H1 (cell line): ENCODE data around the gene CPLANE2. TPM values are rescaled to one million over a fixed set of nuclear protein-coding genes. Genes with fewer than 3 reads are reported as not detected.

Experiments
- CTCF ChIA-PET: fragments of 300-600 bp; sonication (Branson Sonifier 250); formaldehyde crosslinking; loops from one replicate; lab custom pipeline; 2021; ENCODE audit not compliant: partially characterized antibody; lab: Charles Lee
- POLR2A ChIA-PET: fragments of 300-600 bp; sonication (Branson Sonifier 250); formaldehyde crosslinking; loops from one replicate; lab custom pipeline; 2021; ENCODE audit warnings: inconsistent platforms; ENCODE audit not compliant: partially characterized antibody; lab: Charles Lee
- DNase-seq, 2 experiments: peaks; one replicate each; pipeline versions ENCODE4 v3.0.0 to v3.0.0-alpha.2; 2010 to 2022; ENCODE audit warnings: low spot score in 2 of 2, low read depth in 1 of 2, mixed read lengths in 1 of 2
- FAIRE-seq: peaks from 2 replicates; lab custom pipeline; 2011; peaks lifted over from hg19 to GRCh38; lab: Jason Lieb, UNC
- H2AFZ ChIP-seq: 2 replicates; pipeline ENCODE4 v1.8.1; 2012; ENCODE audit warnings: low read length, inconsistent platforms
- H2AK5ac ChIP-seq: 2 replicates; pipeline ENCODE4 v1.6.1; 2013; ENCODE audit warnings: low read depth, low read length
- H2BK120ac ChIP-seq: replicated peaks from 2 replicates; pipeline ENCODE3; 2013; ENCODE audit warnings: low read depth, low read length, inconsistent platforms
- H2BK12ac ChIP-seq: 2 replicates; pipeline ENCODE4 v1.6.1; 2013; ENCODE audit warnings: low read depth, low read length
- H2BK15ac ChIP-seq: 2 replicates; pipeline ENCODE4 v1.6.1; 2013; ENCODE audit warnings: low read length
- H2BK20ac ChIP-seq: 2 replicates; pipeline ENCODE4 v1.6.1; 2013; ENCODE audit warnings: low read length
- H2BK5ac ChIP-seq: 2 replicates; pipeline ENCODE4 v1.6.1; 2013; ENCODE audit warnings: low read depth, low read length
- H3K14ac ChIP-seq: 2 replicates; pipeline ENCODE4 v1.6.1; 2013; ENCODE audit warnings: inconsistent platforms; ENCODE audit not compliant: insufficient read length
- H3K18ac ChIP-seq: 2 replicates; pipeline ENCODE4 v1.6.1; 2013; ENCODE audit warnings: low read length; ENCODE audit errors: extremely low read depth
- H3K23ac ChIP-seq: 2 replicates; pipeline ENCODE4 v1.6.1; 2013; ENCODE audit warnings: inconsistent platforms; ENCODE audit not compliant: insufficient read length
- H3K23me2 ChIP-seq: 2 replicates; pipeline ENCODE4 v1.6.1; 2013; ENCODE audit warnings: low read depth, low read length
- H3K27ac ChIP-seq: 2 replicates; pipeline ENCODE4 v1.6.1; 2011; ENCODE audit warnings: low read depth, low read length, inconsistent platforms
- H3K27me3 ChIP-seq, 4 experiments: replicated peaks in 1 of 4; 1 replicate in 1 of 4; 2 replicates in 3 of 4; pipeline versions ENCODE4 v1.6.1 to v1.8.1; 2011 to 2013; ENCODE audit warnings: low read length in 3 of 4, mild to moderate bottlenecking in 3 of 4, inconsistent platforms in 2 of 4, mixed read lengths in 2 of 4, moderate library complexity in 1 of 4; ENCODE audit not compliant: control insufficient read depth in 3 of 4, insufficient read depth in 3 of 4; ENCODE audit errors: extremely low read depth in 1 of 4
- H3K36me3 ChIP-seq, 4 experiments: 2 replicates each; pipeline versions ENCODE4 v1.6.1 to v1.8.1; 2011 to 2013; ENCODE audit warnings: mild to moderate bottlenecking in 4 of 4, low read length in 3 of 4, moderate library complexity in 2 of 4, control low read depth in 1 of 4, inconsistent platforms in 1 of 4; ENCODE audit not compliant: insufficient read depth in 4 of 4, control insufficient read depth in 2 of 4
- H3K4ac ChIP-seq: replicated peaks from 2 replicates; pipeline ENCODE3; 2013; ENCODE audit warnings: low read length, low read depth, mixed read lengths, inconsistent platforms; ENCODE audit not compliant: insufficient read length
- H3K4me1 ChIP-seq, 4 experiments: replicated peaks in 1 of 4; 1 replicate in 1 of 4; 2 replicates in 3 of 4; pipeline versions ENCODE4 v1.6.1 to v1.8.1; 2011 to 2013; ENCODE audit warnings: low read length in 3 of 4, inconsistent platforms in 2 of 4, mixed read lengths in 1 of 4; ENCODE audit not compliant: insufficient read depth in 4 of 4, control insufficient read depth in 3 of 4
- H3K4me2 ChIP-seq, 2 experiments: 2 replicates each; pipeline versions ENCODE4 v1.6.1 to v1.8.1; 2011 to 2013; ENCODE audit warnings: low read depth in 2 of 2, low read length in 2 of 2, control low read depth in 1 of 2, inconsistent platforms in 1 of 2, mild to moderate bottlenecking in 1 of 2; ENCODE audit not compliant: insufficient read depth in 1 of 2
- H3K4me3 ChIP-seq, 4 experiments: fragments of 200-600, 300-600 bp in 1 of 4; sonication (generic), shearing (Covaris generic), sonication (Bioruptor Twin) in 1 of 4; 2 replicates each; pipeline versions ENCODE4 v1.5.1 to v1.8.1; 2011 to 2016; ENCODE audit warnings: low read length in 4 of 4, low read depth in 3 of 4, control low read depth in 2 of 4, inconsistent platforms in 2 of 4, mild to moderate bottlenecking in 2 of 4, mixed read lengths in 1 of 4, moderate library complexity in 1 of 4; ENCODE audit not compliant: insufficient read depth in 2 of 4; ENCODE audit errors: extremely low read depth in 1 of 4
- H3K56ac ChIP-seq: replicated peaks from 2 replicates; pipeline ENCODE3; 2013; ENCODE audit warnings: low read depth, mild to moderate bottlenecking, mixed read lengths, low read length, inconsistent platforms; ENCODE audit not compliant: insufficient read length
- H3K79me1 ChIP-seq: 2 replicates; pipeline ENCODE4 v1.6.1; 2013; ENCODE audit warnings: low read depth, low read length, control low read depth
- H3K79me2 ChIP-seq, 2 experiments: 2 replicates each; pipeline versions ENCODE4 v1.6.1 to v1.8.1; 2012 to 2013; ENCODE audit warnings: low read length in 2 of 2, mild to moderate bottlenecking in 2 of 2, inconsistent platforms in 1 of 2; ENCODE audit not compliant: insufficient read depth in 2 of 2, control insufficient read depth in 1 of 2
- H3K9ac ChIP-seq, 4 experiments: replicated peaks in 1 of 4; 1 replicate in 1 of 4; 2 replicates in 3 of 4; pipeline versions ENCODE4 v1.6.1 to v1.8.1; 2011 to 2013; ENCODE audit warnings: low read depth in 3 of 4, low read length in 3 of 4, control low read depth in 2 of 4, mild to moderate bottlenecking in 2 of 4, moderate library complexity in 2 of 4, inconsistent platforms in 1 of 4; ENCODE audit errors: extremely low read depth in 1 of 4
- H3K9me3 ChIP-seq, 2 experiments: 2 replicates each; pipeline versions ENCODE4 v1.6.1 to v1.8.1; 2012 to 2013; ENCODE audit warnings: mild to moderate bottlenecking in 2 of 2, moderate library complexity in 2 of 2, control low read depth in 1 of 2, inconsistent platforms in 1 of 2, low read depth in 1 of 2, low read length in 1 of 2, mixed read lengths in 1 of 2; ENCODE audit not compliant: insufficient read depth in 2 of 2
- H4K20me1 ChIP-seq, 2 experiments: replicated peaks in 1 of 2; 2 replicates each; pipeline versions ENCODE3 to v1.8.1; 2011 to 2013; ENCODE audit warnings: inconsistent platforms in 2 of 2, low read length in 2 of 2, mild to moderate bottlenecking in 1 of 2; ENCODE audit not compliant: insufficient read depth in 2 of 2, control insufficient read depth in 1 of 2
- H4K5ac ChIP-seq: 2 replicates; pipeline ENCODE4 v1.6.1; 2013; ENCODE audit warnings: low read length, low read depth, mixed read lengths, inconsistent platforms; ENCODE audit not compliant: insufficient read length
- H4K8ac ChIP-seq: 2 replicates; pipeline ENCODE4 v1.8.0; 2013; ENCODE audit warnings: mild to moderate bottlenecking, moderate library complexity, low read length, inconsistent platforms; ENCODE audit not compliant: insufficient read depth; ENCODE audit errors: extremely low read depth
- H4K91ac ChIP-seq: replicated peaks from 2 replicates; pipeline ENCODE3; 2013; ENCODE audit warnings: low read length, mixed read lengths, inconsistent platforms; ENCODE audit not compliant: insufficient read length
- CTBP2 ChIP-seq: IDR thresholded peaks from 2 replicates; pipeline ENCODE4 v1.7.0; 2011; ENCODE audit warnings: borderline replicate concordance, mild to moderate bottlenecking, moderate library complexity, mixed read lengths, low read length; ENCODE audit not compliant: insufficient read depth, insufficient read length
- EP300 ChIP-seq, 2 experiments: IDR thresholded peaks; 1 replicate in 1 of 2; 2 replicates in 1 of 2; pipeline ENCODE4 v1.6.1; 2011 to 2012; ENCODE audit warnings: low read depth in 2 of 2, low read length in 2 of 2, mild to moderate bottlenecking in 2 of 2, borderline replicate concordance in 1 of 2, inconsistent platforms in 1 of 2, moderate library complexity in 1 of 2
- RXRA ChIP-seq: IDR thresholded peaks from 2 replicates; pipeline ENCODE4 v1.6.1; 2011; ENCODE audit warnings: low read depth, mild to moderate bottlenecking, low read length, moderate library complexity; ENCODE audit not compliant: insufficient read depth
- SAP30 ChIP-seq: fragments of 300-600 bp; sonication (generic); IDR thresholded peaks from 2 replicates; pipeline ENCODE4 v1.7.1; 2012; ENCODE audit warnings: low read length, moderate library complexity, mild to moderate bottlenecking, inconsistent platforms; ENCODE audit not compliant: insufficient read depth, insufficient replicate concordance
- WGBS, 2 experiments: shearing (Covaris generic) in 1 of 2; methylation state at CpG; one replicate each; pipeline versions ENCODE4 v1.1.6 to v1.1.7; 2013 to 2015; ENCODE audit warnings: low lambda C conversion rate in 2 of 2, mixed read lengths in 2 of 2, inconsistent platforms in 1 of 2, low coverage in 1 of 2, missing lambda C conversion rate in 1 of 2; ENCODE audit not compliant: insufficient replicate concordance in 2 of 2, insufficient coverage in 1 of 2, insufficient read length in 1 of 2; ENCODE audit errors: extremely low coverage in 1 of 2, missing lambda C conversion rate in 1 of 2; 5-methylcytosine and 5-hydroxymethylcytosine counted together
- polyA plus RNA-seq, 7 experiments: library from polyadenylated mRNA; depleted of rRNA in 3 of 7; stranded (reverse) in 5 of 7; unstranded in 2 of 7; fragments of >200 nt in 5 of 7; fragments of 200-250 nt in 2 of 7; gene quantifications; 1 replicate in 5 of 7; 2 replicates in 1 of 7; 4 replicates in 1 of 7; pipeline versions ENCODE4 v1.2.1 to v1.2.3, GENCODE V29; 2011 to 2013; ENCODE audit warnings: missing spikeins in 2 of 7, mixed read lengths in 2 of 7
- total RNA-seq: library from RNA; stranded (reverse); fragmentation: NEBNext Ultra II Directional; extraction: Animal tissue kit (Norgen Biotek cat#: 25700); gene quantifications from 2 replicates; pipeline ENCODE4 v1.2.1, GENCODE V29; 2021

Gene CPLANE2
- total and polyA plus RNA-seq, 2 of the 8 experiments (the other 6 are each of a cell fraction or from before 2014, with no cell fraction given), result 2.3 to 2.5 TPM

GRCh38 chr1:16279186-16279585 is 42.2 kb upstream of the CPLANE2 start:
- Histone ChIP-seq H2BK15ac (no peak overlapping the region), H3K23ac (no peak overlapping the region), H2BK20ac (no peak overlapping the region), H2AK5ac (no peak overlapping the region), H3K36me3 (no peaks in the 10 kb centered on the region), H3K9ac (no peak overlapping the region), H3K23me2 (no peaks in the 10 kb centered on the region), H2BK12ac (no peak overlapping the region), H4K20me1 (peaks cover 0 to 2% of the 10 kb centered on the region in 2 experiments), H3K56ac (no peak overlapping the region), H3K9me3 (no peaks in the 10 kb centered on the region), H3K27me3 (no peaks in the 10 kb centered on the region), H3K4me2 (no peak overlapping the region), H3K79me2 (no peaks in the 10 kb centered on the region), H3K4ac (no peak overlapping the region), H4K91ac (no peak overlapping the region), H4K5ac (no peak overlapping the region), H3K14ac (no peak overlapping the region), H3K4me1 (no peaks in the 10 kb centered on the region), H2BK5ac (no peak overlapping the region), H3K79me1 (no peaks in the 10 kb centered on the region; the same call in 1 of the 2 replicates), H3K18ac (no peak overlapping the region), H3K27ac (no peak overlapping the region), H2BK120ac (no peak overlapping the region), H3K4me3 (no peak overlapping the region), H4K8ac (no peak overlapping the region), H2AFZ (no peak overlapping the region)
- POLR2A ChIA-PET, result no interaction called here
- WGBS, 2 experiments, result 82% methylated on average over 2 of the region's 2 CpGs; no CpG with 5 or more reads in 1 of the 2 experiments
- CTCF ChIA-PET, result interaction anchor here (0.5 to 1.9 kb wide), 3 partner anchors 11 to 1802 kb away, joined by 3 to 4 read pairs (median 4); no protein-coding TSS in a partner anchor
- no peak for DNase-seq
- TF ChIP-seq EP300 (IDR thresholded peaks at IDR 0.05; ENCODE audit: borderline replicate concordance in 1 of 2, low read depth in 2 of 2, low read length in 2 of 2), result no peak
- TF ChIP-seq RXRA, result no peak
- no peak for TF ChIP-seq SAP30
- TF ChIP-seq CTBP2, result no peak
- no peak for FAIRE-seq
